Natural killer cell (primary cell): ENCODE results near the gene UTP11. TPM values are rescaled to one million over a fixed set of nuclear protein-coding genes. Genes with fewer than 3 reads are reported as not detected.

Experiments
- ATAC-seq, 3 donors: fragments of 150-1000 bp in 2 of 3; fragments of 200-7000 bp in 1 of 3; cut with Tn5 transposase; 1 replicate in 1 of 3; 2 replicates in 2 of 3; pipeline ENCODE4 v1.10.0; 2021; ENCODE audit warnings: mild to moderate bottlenecking in 2 of 3, moderate library complexity in 2 of 3
- DNase-seq, 2 donors: peaks; one replicate each; pipeline versions ENCODE4 v3.0.0 to v3.0.0-alpha.2; 2013 to 2021; ENCODE audit warnings: mixed read lengths in 1 of 2
- H3K27ac ChIP-seq: one replicate; pipeline ENCODE4 v1.5.1; 2013; ENCODE audit warnings: mild to moderate bottlenecking, low read length
- H3K27me3 ChIP-seq: one replicate; pipeline ENCODE4 v1.6.1; 2013; ENCODE audit warnings: low read length; ENCODE audit not compliant: control insufficient read depth, insufficient read depth
- H3K36me3 ChIP-seq: one replicate; pipeline ENCODE4 v1.6.1; 2013; ENCODE audit warnings: low read length; ENCODE audit not compliant: control insufficient read depth, insufficient read depth
- H3K4me1 ChIP-seq: one replicate; pipeline ENCODE4 v1.6.1; 2013; ENCODE audit warnings: low read length; ENCODE audit not compliant: control insufficient read depth, insufficient read depth
- H3K4me3 ChIP-seq: one replicate; pipeline ENCODE4 v1.5.1; 2013; ENCODE audit warnings: low read length
- H3K9me3 ChIP-seq: one replicate; pipeline ENCODE4 v1.6.1; 2013; ENCODE audit warnings: low read length; ENCODE audit not compliant: control insufficient read depth, insufficient read depth
- H3K27ac Mint-ChIP-seq, 2 donors: one replicate each; pipeline ENCODE4 v1.8.0; 2022; ENCODE audit warnings: mild to moderate bottlenecking in 2 of 2, mixed read lengths in 2 of 2, moderate library complexity in 1 of 2
- H3K27me3 Mint-ChIP-seq, 2 donors: one replicate each; pipeline ENCODE4 v1.8.0; 2022; ENCODE audit warnings: low read depth in 2 of 2, mixed read lengths in 2 of 2
- H3K36me3 Mint-ChIP-seq: one replicate; pipeline ENCODE4 v1.8.0; 2022; ENCODE audit warnings: mixed read lengths
- H3K4me1 Mint-ChIP-seq, 2 donors: one replicate each; pipeline ENCODE4 v1.8.0; 2022; ENCODE audit warnings: mixed read lengths in 2 of 2
- H3K4me3 Mint-ChIP-seq: one replicate; pipeline ENCODE4 v1.8.0; 2022; ENCODE audit warnings: mild to moderate bottlenecking, moderate library complexity, mixed read lengths
- H3K9me3 Mint-ChIP-seq, 2 donors: one replicate each; pipeline ENCODE4 v1.8.0; 2022; ENCODE audit warnings: mixed read lengths in 2 of 2
- CTCF ChIP-seq: fragments of 200-600 bp; IDR thresholded peaks from one replicate; pipeline ENCODE4 v1.8.0; 2022; ENCODE audit warnings: antibody characterized with exemption
- WGBS: methylation state at CpG from one replicate; pipeline ENCODE4 v1.1.7; 2013; ENCODE audit warnings: missing lambda C conversion rate; ENCODE audit not compliant: insufficient coverage; 5-methylcytosine and 5-hydroxymethylcytosine counted together
- intact Hi-C: fragments of 100-400 bp; cut with micrococcal nuclease; formaldehyde crosslinking; loops from one replicate; pipeline ENCODE4 v1.14.2; 2022
- total RNA-seq, 4 donors: library from RNA; stranded (reverse); fragments of 120-200 nt in 1 of 4; gene quantifications; one replicate each; pipeline versions ENCODE4 v1.2.3 to v1.2.4, GENCODE V29; 2013 to 2022

UTP11 gene
- total RNA-seq, 3 donors from 2014 or later (not counting 1 experiment from before 2014, with no cell fraction given): 13.4 to 20.7 (median 19.2) TPM

- H3K4me1 Mint-ChIP-seq: peaks cover 59 to 65% of the 10 kb centered on the region in 2 donors
- peak within 1 kb of the TSS; percentile 98 for H3K4me3 Mint-ChIP-seq
- peak within 1 kb of the TSS; percentile 96 to 100 for H3K27ac Mint-ChIP-seq
- intact Hi-C loops: loop anchor here (5.0 to 10.0 kb wide), 2 partner anchors 73 to 531 kb away; partner anchors contain the start of gene ZC3H12A
- H3K4me1 ChIP-seq: peaks cover 85% of the 10 kb centered on the region
- H3K9me3 ChIP-seq: no peaks in the 10 kb centered on the region
- no peaks in the 10 kb centered on the region for H3K27me3 Mint-ChIP-seq
- ATAC-seq: peak; percentile 6 to 32 (median 27)
- TF ChIP-seq CTCF: no peak
- no peaks in the 10 kb centered on the region for H3K36me3 ChIP-seq
- peak within 1 kb of the TSS; percentile 83 for H3K27ac ChIP-seq
- WGBS: 3% methylated on average over 73 of the region's 83 CpGs
- no peaks in the 10 kb centered on the region for H3K9me3 Mint-ChIP-seq
- peak within 1 kb of the TSS; percentile 36 for H3K4me3 ChIP-seq
- DNase-seq: peak in 1 of 2 donors; percentile 57
- no peaks in the 10 kb centered on the region for H3K36me3 Mint-ChIP-seq
- H3K27me3 ChIP-seq: no peaks in the 10 kb centered on the region
Measured at GRCh38 chr1:38005195-38006007, 7.1 kb upstream of the UTP11 start, which contains the start of gene FHL3. TSS of gene FHL3 (minus strand) at chr1:38005514. CDS start at chr1:37999412, 6,102 bp downstream.

- peak overlapping the region; percentile 82 for H3K4me3 Mint-ChIP-seq
- H3K4me3 ChIP-seq: peak overlapping the region; percentile 16
- H3K27me3 ChIP-seq: no peaks in the 10 kb centered on the region
- no peaks in the 10 kb centered on the region for H3K27me3 Mint-ChIP-seq
- no peak for TF ChIP-seq CTCF
- 41% methylated on average over 12 of the region's 12 CpGs for WGBS
- H3K36me3 Mint-ChIP-seq: no peaks in the 10 kb centered on the region
- peak; percentile 29 to 45 for DNase-seq
- peak overlapping the region; percentile 96 to 100 for H3K27ac Mint-ChIP-seq
- H3K27ac ChIP-seq: peak overlapping the region; percentile 83
- H3K4me1 Mint-ChIP-seq: peaks cover 55 to 64% of the 10 kb centered on the region in 2 donors
- H3K36me3 ChIP-seq: no peaks in the 10 kb centered on the region
- no peaks in the 10 kb centered on the region for H3K9me3 ChIP-seq
- peaks cover 85% of the 10 kb centered on the region for H3K4me1 ChIP-seq
- peak; percentile 37 to 54 (median 46) for ATAC-seq
- intact Hi-C loops: loop anchor here (5.0 to 10.0 kb wide), 2 partner anchors 74 to 531 kb away; partner anchors contain the start of gene ZC3H12A
- no peaks in the 10 kb centered on the region for H3K9me3 Mint-ChIP-seq
Measured at GRCh38 chr1:38006008-38006828, 6.3 kb upstream of the UTP11 start.

- Mint-ChIP-seq H3K27me3 (no peaks in the 10 kb centered on the region), H3K36me3 (no peaks in the 10 kb centered on the region), H3K27ac (peak overlapping the region; percentile 96 to 100), H3K4me1 (peaks cover 64 to 72% of the 10 kb centered on the region in 2 donors), H3K9me3 (no peaks in the 10 kb centered on the region), H3K4me3 (peak overlapping the region; percentile 80)
- peaks cover 85% of the 10 kb centered on the region for H3K4me1 ChIP-seq
- no peak for TF ChIP-seq CTCF
- intact Hi-C loops: loop anchor here (5.0 to 10.0 kb wide), 2 partner anchors 77 to 534 kb away; partner anchors contain the start of gene ZC3H12A
- no peaks in the 10 kb centered on the region for H3K9me3 ChIP-seq
- H3K36me3 ChIP-seq: no peaks in the 10 kb centered on the region
- 70% methylated on average over 8 of the region's 8 CpGs for WGBS
- DNase-seq (peak; percentile 56 to 61), ATAC-seq (peak; percentile 67 to 79 (median 69))
- H3K27me3 ChIP-seq: no peaks in the 10 kb centered on the region
- no peak overlapping the region for H3K4me3 ChIP-seq
- H3K27ac ChIP-seq: peak overlapping the region; percentile 83
Measured at GRCh38 chr1:38009088-38009840, 3.3 kb upstream of the UTP11 start.
